HG03097 (cell line): Measurements from ENCODE around the gene HOXC10.

ENCODE experiments used
- ATAC-seq: cut with Tn5 transposase; IDR thresholded peaks from one replicate; pipeline ENCODE4 v1.9.1; 2021; ENCODE audit not compliant: unreplicated experiment, low FRiP score

Gene HOXC10

DNA sequence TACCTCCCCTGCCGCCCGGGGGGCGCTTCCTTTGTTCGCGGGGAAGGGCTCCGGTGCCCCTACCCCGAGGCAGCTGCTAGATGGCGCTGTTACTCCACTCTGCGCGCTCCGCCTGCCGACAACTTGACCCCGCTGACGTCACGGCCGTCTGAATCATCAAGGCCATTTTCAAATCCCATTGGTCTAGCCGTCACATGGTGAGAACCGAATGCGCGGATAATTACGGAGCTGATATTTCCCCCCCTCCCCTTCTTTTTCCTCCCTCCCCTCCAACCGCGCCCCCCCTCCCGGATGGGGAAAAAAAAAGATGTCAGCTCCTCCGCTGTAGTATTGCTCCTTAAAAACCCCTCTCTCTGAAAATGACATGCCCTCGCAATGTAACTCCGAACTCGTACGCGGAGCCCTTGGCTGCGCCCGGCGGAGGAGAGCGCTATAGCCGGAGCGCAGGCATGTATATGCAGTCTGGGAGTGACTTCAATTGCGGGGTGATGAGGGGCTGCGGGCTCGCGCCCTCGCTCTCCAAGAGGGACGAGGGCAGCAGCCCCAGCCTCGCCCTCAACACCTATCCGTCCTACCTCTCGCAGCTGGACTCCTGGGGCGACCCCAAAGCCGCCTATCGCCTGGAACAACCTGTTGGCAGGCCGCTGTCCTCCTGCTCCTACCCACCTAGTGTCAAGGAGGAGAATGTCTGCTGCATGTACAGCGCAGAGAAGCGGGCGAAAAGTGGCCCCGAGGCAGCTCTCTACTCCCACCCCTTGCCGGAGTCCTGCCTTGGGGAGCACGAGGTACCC lies at the start of gene HOXC10:
Gene HOXC10, plus strand, starts transcription at position 246 of the 791 bp plus-strand sequence. Its CDS starts 114 bp downstream, at position 360.
- ATAC-seq: no peak

DNA sequence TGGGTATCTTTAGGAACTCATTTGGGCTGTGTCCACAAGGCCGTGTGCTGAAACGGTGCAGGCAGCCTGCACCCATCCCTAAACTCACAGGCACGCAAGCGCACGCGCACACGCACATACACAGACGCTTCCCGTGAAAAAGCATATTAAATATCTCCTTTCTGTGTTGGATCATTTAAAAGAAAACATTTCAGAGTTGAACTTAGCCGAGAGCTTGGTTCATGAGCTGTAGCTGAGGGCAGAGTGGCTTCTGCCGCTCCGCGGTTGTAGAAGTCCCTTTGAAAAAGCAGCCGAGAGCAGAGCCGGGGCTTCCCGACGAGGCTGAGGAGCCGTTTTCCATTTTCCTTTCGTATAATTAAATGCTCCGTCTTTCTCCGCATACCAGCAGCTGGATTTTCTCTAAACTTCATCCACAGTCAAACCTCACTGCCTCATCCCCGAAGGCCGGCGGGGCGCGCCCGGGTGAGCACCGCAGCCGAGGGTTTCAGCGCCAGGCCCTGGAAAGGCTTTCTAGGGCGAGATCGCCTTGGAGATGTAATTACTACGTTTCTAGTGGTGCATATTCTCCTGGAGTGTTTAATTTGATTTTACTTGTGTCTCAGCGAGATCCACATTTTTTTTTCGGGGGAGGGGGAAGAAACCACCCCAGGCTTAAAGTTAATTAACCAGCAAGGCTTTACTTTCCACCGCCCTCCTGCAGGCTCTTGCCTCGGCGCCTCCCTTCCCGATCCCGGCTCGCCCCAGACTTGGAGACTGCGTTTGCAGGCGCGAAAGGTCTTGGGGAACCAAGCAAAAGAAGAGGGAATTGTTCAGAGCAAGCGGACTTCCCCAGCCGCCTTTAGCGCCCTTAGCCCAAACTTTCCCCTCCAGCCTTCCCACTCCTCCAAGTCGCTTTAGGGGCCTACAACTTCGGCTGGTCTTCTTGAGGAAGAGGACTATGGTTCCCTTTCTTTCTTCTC lies 49.3 kb upstream of the HOXC10 start:
- ATAC-seq: no peak

DNA sequence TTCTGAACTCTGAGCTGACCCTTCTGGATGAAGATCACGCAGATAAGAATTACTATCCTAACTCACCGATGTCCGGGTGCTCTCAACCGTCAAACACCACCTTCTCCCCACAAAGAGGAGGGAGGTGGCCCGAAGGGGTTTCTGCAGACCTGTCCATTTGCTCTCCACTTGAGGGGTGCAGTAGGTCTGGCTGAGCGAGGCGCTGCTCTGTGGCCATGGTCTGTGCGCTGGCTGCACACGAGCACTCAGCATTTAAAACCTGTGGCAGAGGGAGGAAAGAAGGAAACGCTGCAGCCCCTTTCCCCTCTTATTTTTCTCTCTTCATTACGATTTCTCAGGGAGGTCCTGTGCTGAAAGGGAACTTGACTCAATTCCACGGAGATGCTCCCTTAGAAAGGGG lies 47.8 kb upstream of the HOXC10 start:
- no peak for ATAC-seq

DNA sequence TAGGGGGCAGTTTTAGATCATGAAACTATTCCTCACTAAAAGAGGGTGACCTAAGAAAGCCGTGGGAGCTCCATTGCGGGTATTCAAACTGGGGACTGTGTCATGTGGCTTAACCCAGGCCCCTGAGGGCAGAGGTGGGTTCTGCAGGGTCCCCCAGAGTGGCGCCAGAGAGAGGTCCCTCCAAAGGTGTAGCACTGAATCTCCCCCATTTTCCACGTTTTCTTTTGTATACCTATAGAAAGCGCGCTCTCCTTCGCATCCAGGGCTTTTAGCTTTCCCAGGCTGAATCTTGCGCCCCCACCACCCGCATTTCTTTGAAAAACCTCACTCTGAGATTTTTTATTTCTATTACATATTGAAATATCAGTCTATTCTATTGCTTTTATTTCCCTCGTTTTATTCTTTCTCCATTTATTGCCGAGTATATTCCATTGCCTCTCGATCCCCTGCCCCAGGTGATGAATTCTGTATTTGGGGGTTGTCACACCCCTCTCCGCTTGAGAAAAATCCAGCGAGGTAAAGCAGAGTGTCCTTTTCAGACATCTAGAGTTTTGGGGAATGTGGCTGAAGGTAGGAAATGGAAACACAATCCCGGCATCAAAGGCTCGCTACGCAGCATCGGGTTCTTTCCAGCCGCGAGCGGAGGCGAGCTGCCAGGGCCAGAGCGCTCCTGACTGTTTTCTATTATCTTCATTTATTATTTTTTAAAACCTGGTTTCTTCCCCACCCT lies 47.2 kb upstream of the HOXC10 start:
- no peak for ATAC-seq

DNA sequence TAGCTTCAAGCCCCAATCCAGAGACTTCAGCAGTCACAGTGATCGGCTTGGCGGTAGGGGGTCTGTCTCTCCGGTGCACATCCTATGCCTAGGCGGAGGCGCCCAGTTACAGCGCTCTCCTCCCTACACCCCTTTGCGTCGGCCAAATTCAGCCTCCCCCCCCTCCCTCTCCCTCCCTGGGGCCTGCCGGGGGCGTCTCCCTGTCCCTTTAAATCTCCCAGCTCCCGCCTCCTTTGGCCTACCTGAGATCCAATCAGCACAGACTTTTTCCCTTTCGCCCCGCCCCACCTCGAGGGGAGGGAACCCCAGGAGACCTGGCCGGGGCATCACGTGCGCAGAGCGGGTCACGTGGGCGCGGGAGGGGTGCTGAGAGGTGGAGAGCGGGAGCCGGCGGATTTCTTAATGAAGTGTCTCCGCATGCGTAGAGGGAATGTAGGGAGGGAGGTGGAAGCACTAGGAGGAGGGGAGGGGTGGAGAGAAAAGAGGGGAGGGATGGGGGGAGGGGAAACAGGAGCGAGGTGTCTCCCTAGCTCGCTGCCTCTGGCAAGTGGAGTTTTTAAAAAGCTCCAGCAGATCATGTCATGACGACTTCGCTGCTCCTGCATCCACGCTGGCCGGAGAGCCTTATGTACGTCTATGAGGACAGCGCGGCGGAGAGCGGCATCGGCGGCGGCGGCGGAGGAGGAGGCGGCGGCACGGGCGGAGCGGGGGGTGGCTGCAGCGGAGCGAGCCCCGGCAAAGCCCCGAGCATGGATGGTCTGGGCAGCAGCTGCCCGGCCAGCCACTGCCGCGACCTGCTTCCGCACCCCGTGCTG lies 46.4 kb upstream of the HOXC10 start, which contains the start of gene HOXC13:
Gene HOXC13, plus strand, starts transcription at position 506 of the 815 bp plus-strand sequence. Its CDS starts 76 bp downstream, at position 582.
- no peak for ATAC-seq

DNA sequence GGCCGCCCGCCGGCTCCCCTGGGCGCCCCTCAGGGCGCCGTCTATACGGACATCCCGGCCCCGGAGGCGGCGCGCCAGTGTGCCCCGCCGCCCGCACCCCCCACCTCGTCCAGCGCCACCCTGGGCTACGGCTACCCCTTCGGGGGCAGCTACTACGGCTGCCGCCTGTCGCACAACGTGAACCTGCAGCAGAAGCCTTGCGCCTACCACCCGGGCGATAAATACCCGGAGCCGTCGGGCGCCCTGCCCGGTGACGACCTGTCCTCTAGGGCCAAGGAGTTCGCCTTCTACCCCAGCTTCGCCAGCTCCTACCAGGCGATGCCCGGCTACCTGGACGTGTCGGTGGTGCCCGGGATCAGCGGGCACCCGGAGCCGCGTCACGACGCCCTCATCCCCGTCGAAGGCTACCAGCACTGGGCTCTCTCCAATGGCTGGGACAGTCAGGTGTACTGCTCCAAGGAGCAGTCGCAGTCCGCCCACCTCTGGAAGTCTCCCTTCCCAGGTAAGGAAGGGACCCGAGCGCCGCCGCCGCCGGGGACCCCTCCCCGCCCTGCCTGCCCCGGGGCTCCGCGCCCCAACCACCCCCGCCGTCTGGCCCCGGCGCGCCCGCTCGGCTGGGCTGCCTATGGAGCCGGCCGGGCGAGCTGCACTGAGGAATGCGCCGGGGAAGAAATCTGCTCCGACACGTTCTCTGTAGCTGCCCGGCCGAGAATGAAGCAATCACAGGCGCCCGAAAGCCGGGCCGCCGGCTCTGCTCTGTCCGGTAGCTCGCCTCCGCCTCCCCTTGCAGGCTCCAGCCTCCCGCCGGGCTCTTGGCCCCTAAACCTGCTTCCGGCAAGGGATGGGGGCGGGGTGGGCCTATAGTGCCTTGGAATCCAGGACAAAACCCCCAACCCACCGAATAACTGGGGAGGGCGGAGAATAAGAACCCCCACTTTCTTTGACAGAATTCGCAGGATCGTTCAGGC lies 45.5 kb upstream of the HOXC10 start:
- no peak for ATAC-seq

DNA sequence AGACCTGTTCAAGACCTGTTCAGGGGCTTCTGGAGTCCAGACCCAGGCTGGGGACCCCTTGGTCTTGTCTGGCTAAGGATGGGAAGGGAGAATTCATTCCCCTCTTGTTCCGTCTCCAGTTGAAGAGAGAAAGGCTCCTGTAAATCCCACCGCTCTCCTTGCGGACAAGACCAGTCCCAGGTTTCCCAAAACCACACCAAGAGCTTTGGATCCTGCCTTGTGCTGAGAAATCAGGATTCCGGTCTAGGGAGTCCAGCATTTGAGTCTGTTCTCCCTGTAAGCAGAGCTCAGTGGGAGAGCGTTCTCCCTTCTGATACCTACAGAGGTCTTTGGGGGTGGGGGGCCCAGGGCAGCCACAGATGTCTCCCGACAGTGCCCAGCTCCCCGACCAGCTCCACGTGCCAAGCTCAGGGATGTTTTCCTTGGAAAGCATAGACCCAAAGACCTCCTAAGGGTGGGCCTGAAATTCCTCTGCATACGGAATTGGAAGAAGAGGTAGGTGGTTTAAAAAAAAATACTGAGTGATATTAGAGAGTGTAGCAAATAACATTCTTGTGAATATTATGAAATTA lies 44.4 kb upstream of the HOXC10 start:
- no peak for ATAC-seq

DNA sequence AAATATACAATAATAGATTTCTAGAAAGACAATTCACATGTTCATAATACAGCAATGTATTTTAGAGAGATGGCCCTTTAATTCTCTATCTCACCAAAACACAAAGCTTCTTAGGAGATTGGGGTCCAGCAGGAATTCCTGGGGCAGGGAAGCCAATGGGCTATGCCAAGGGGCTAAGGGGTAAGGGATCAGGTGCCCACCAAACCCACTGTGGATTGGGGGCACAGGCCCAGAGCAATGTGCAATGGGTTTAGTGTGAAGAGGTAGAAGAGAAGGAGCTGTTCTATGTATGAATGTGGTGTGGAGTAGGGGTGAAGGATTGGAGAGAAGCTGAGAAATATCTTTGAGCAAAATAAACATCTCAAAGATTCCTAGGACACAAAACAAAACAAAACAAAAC lies 43.8 kb upstream of the HOXC10 start:
- ATAC-seq: no peak

DNA sequence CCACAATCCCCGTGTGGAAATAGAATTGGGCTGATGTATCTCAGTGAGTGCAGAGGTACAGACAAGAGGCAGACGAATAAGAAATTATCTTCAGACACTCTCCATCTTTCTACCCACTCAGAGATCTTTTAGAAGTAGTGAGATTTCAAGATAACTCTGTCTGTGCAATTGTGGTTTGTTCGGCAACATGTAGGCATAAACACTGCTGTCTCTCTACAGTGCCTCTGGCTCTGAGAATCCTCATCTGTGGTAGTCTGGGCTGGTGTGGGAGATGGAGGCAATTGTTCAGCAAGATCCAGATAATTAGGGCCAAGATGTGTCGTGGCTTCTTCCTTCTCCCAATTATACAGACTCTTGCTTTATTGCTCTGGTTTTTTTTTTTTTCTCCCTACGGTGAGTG lies 43.2 kb upstream of the HOXC10 start:
- ATAC-seq: no peak

DNA sequence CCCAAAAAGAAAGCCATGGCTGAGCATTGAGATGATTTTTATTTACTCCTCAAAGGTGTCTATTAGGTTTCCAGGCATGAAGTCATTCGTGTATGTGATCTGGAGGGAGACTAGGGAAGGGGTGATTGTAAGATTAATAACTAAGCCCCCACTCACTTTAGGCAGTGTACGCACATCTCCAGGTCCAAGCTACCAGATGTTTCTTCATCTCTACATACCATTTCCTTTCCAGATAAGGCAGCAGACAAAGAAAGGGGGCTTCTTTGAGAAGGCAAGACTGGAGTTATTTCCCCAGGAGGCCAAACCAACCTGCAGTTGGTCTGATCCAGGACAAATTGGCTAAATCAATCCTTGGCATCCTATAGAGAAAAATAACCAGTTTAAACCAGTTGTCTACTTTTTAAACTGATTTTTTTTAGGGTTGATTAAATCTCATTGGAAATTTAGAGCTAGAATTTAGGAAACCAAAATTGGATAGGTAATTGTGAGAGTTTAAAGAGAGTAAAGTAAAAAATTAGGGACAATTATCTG lies 42.4 kb upstream of the HOXC10 start:
- no peak for ATAC-seq

DNA sequence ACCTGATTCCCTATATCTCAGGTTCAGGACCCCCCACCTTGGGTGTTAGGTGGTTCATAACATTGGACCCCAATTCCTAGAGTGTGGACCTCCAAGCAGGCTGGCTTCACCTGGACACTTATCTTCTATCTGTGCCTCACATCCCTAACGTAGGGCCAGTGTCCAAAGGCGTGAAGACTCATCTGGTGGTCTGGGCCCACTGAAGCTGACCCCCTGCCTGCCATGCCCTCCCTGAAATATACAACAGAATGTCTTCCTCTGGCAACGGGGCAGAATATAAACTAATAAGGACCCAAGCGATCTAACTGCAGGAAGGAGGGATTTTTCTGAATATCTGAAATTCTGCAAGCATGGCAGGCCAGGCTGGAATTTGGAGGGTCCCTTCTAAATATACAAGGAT lies 40.7 kb upstream of the HOXC10 start:
- no peak for ATAC-seq

DNA sequence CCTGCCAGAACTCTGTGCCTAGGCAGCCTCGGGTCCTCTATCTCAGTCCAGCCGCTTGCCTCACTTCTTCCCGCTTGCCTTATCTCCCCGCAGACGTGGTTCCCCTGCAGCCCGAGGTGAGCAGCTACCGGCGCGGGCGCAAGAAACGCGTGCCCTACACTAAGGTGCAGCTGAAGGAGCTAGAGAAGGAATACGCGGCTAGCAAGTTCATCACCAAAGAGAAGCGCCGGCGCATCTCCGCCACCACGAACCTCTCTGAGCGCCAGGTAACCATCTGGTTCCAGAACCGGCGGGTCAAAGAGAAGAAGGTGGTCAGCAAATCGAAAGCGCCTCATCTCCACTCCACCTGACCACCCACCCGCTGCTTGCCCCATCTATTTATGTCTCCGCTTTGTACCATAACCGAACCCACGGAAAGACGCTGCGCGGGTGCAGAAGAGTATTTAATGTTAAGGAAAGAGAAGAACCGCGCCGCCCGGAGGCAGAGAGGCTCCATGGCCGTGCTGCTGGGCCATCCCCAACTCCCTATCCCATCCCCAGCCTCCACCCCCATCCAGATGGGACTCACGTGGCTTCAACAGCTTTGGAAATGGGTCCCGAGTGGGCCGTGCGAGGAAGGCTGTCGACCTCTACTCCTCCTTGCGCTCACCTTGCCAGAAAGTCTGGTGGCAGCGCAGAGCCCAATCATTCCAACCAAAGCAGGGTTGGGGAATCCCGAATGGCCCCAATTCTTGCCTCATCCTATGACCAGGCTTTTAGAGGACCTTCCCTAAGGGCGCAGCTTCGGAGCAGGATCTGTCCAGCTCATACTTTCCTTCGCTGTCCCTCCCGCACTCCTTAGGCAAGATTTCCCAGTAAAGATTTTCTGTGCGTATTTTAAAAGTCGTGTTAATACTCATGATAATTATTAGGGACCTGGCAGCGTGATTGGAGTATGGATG lies 39.8 kb upstream of the HOXC10 start:
- ATAC-seq: no peak

DNA sequence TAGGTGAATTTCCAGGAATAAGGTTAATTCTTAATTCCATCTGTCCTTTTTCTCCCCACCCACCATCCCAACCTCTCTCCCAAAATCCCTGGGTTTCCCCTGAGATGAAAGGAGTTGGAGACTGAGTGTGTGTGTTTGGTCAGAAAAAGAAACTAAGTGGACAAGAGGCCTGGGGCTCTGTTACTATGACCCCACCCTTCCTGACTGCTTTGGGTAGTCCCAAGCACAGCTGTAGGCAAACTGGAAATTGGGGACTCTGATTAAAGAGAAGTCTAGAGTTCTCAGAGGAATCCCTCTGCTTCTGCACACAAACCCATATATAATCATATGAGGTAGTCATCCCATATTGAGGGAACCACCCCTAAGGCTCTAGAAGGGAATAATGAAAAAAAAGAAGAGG lies 37.2 kb upstream of the HOXC10 start:
- no peak for ATAC-seq

DNA sequence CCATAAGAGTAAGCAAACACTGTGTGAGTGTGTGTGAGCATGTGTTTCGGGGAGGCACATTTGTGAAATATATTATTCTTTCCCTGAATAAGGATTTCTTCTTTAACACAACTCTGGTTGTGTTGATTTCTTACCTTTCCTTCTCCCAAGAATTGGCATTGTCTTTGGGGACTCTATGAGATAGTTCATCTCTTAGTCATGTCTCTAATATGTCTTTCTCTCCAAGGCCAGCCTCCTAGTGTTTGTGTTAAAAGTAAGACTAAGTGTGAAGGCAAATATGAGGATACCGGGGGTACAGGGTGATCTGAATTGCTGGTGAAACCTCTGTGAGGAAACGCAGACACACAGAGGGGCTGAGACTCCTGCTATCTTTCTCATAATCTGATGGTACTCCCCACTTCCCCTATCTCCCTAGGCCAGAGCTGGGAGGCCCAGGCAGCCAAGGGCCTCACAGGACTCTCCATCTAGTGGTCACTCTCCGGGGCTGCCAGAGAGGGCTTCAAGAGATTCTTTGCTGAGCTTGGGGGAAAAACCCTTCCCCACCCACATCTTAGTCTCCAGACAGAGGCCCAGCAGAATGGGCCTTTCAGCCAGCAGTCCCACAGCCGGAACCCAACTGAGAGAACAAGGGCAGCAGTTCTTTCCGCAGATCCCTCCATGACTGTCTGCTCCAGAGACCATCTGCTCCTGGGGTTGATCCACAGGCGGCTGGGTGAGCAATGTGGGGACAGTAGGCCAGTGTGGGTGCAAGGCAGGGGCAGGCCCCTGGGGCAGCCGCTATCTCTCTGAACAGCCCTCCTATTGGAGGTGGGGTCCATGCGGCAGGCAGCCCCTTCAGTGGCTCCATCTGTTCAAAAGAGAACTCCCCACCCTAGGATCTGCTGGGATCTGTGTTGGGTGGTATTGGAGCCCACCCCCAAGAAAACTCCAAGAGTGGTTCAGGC lies 36.0 kb upstream of the HOXC10 start:
- no peak for ATAC-seq

DNA sequence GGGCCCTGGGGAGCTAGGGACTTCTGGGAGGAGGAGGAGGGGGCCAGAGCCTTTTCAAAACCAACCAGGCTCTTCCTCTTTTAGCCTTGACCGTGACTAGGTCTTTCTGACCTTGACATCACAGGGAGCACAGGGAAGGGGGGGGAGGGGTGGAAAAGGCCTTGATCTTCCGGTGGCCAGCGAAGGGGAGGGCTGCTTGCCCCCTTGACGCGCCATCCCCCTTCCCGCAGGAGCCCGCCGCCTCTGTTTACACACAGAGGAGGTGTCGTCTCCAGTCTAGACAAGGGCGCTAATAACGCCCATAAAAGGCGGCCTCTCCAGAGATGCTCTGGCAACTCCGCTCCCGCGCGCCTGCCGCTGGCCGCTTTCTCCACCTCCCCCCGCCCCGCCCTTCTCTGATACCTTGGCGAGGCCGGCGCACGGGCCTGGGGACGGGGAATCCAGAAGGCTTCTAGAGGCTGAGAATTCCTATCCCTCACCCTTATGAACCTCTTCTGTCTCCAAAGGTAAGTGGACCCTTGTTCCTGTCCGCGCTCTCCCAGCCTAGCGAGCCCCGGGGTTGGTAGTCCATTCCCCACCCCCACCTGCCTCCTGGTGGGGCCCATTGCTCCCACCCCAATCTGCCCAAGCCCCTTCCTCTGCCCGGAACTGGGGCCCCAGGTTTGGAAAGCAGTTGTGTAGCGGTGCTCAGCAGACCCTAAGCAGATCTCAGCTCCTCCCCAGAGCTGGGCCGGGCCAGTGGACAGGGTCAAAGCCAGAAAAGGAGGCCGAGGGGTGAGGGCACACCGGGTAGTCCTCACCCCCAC lies 35.1 kb upstream of the HOXC10 start:
- ATAC-seq: no peak
